ENCODE measurements around the gene ALCAM.

The ALCAM gene

DNA sequence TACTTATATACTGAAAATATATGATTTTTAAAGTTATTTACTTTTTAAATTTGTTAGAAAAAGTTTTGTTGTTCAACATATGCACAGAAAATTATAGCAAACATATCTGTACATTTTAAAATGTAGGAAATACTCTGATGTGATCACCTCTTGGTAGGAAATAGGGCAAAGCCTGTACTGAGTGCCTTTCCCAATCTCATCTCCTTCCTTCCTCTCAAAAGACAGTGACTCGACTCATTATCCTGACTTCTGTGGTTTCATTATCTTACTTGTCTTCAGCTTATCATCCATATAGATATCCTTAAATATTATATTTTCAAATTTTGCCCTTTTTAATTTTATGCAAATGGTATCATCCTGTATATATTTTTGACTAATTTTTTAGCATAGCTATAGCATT is 18.4 kb upstream of the ALCAM start:
- no peaks in the 10 kb centered on the region for H3K27me3 ChIP-seq (ENCODE audit: insufficient read depth, poor library complexity, severe bottlenecking)
- no peak for DNase-seq (ENCODE audit: low read depth in 1 of 2, low spot score in 1 of 2)
- no peak overlapping the region for H3K4me3 ChIP-seq (replicated peaks; ENCODE audit: insufficient read depth, low read length)
- no peak overlapping the region for H3K27ac ChIP-seq (replicated peaks)
- TF ChIP-seq SPI1 (IDR thresholded peaks at IDR 0.05; ENCODE audit: borderline replicate concordance, low read depth) = no peak
- TF ChIP-seq CTCF (IDR thresholded peaks at IDR 0.05; ENCODE audit: insufficient read depth, low read length) = no peak
- no peak for TF ChIP-seq POLR2AphosphoS5 (IDR thresholded peaks at IDR 0.05; ENCODE audit: low read depth)
- no peak for TF ChIP-seq GABPA (IDR thresholded peaks at IDR 0.05; ENCODE audit: low read depth)
- no peak for TF ChIP-seq REST (IDR thresholded peaks at IDR 0.05; ENCODE audit: insufficient replicate concordance, low read depth)

- TF ChIP-seq CTCF (IDR thresholded peaks at IDR 0.05; ENCODE audit: insufficient read depth, low read length) (no peak), POLR2AphosphoS5 (IDR thresholded peaks at IDR 0.05; ENCODE audit: low read depth) (no peak), REST (IDR thresholded peaks at IDR 0.05; ENCODE audit: insufficient replicate concordance, low read depth) (no peak), SPI1 (IDR thresholded peaks at IDR 0.05; ENCODE audit: borderline replicate concordance, low read depth) (no peak)
- DNase-seq (ENCODE audit: low read depth in 1 of 2, low spot score in 1 of 2) = no peak
- no peak overlapping the region for H3K4me3 ChIP-seq (replicated peaks; ENCODE audit: insufficient read depth, low read length)
- H3K27ac ChIP-seq (replicated peaks) = no peak overlapping the region
- H3K27me3 ChIP-seq (ENCODE audit: insufficient read depth, poor library complexity, severe bottlenecking) = no peaks in the 10 kb centered on the region
Measured at GRCh38 chr3:105349684-105350387, 16.9 kb upstream of the ALCAM start.

DNA sequence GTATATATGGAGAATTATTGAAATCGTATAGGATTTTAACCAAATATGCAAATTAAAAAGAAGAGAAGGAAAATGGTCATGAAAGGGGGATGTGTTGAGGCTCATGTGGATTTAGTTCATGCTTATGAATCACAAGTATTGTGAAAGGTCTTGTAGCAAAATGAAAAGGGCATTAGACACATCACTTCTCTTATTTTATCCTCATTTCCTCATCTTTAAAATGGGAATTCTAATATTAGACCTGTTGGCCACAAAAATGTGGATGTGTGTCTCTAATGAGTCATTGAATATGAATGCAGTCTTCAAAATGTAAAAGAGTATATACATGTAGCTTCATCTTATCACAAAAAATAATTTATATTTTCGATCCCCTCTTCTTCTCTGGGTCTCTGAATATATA is 14.9 kb upstream of the ALCAM start:
- no peak for DNase-seq (ENCODE audit: low read depth in 1 of 2, low spot score in 1 of 2)

More for the DNA sequence above, 14.9 kb upstream of the ALCAM start:
- TF ChIP-seq GABPA (IDR thresholded peaks at IDR 0.05; ENCODE audit: low read depth) (no peak), REST (IDR thresholded peaks at IDR 0.05; ENCODE audit: insufficient replicate concordance, low read depth) (no peak), SPI1 (IDR thresholded peaks at IDR 0.05; ENCODE audit: borderline replicate concordance, low read depth) (no peak), POLR2AphosphoS5 (IDR thresholded peaks at IDR 0.05; ENCODE audit: low read depth) (no peak)
- no peak overlapping the region for H3K4me3 ChIP-seq (replicated peaks; ENCODE audit: insufficient read depth, low read length)
- H3K27ac ChIP-seq (replicated peaks) = no peak overlapping the region
- H3K27me3 ChIP-seq (ENCODE audit: insufficient read depth, poor library complexity, severe bottlenecking) = no peaks in the 10 kb centered on the region
